ENCODE results near the gene DOK5. TPM values are rescaled to one million over a fixed set of nuclear protein-coding genes. Genes with fewer than 3 reads are reported as not detected.

The DOK5 gene
- total and polyA plus RNA-seq, 2 of the 8 experiments (the other 6 are each of a cell fraction or from before 2014, with no cell fraction given), result 8.9 to 15.0 TPM

DNA sequence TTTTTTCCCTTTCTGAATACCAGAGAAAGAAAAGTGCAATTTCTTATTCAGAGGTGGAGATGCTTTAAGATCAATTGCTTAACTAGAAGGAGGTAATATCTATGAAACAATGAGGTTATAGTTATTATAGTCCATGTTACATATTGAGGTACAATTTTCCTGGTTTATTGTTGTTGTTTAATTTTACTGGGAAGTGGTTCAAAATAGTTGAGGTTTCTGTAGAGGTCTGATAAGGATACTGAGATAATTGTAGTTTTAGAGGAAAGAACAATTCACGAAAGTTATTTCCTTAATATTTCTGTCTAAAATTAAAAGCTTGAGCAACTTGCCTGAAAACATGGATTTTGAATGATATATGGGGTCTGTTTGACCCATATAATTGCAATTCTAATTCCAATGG is 51.4 kb downstream of the DOK5 start:
- FAIRE-seq, result no peak

More for the DNA sequence above, 51.4 kb downstream of the DOK5 start:
- H2AK5ac ChIP-seq (ENCODE audit: low read depth, low read length), result no peak overlapping the region
- no peak overlapping the region for H2BK20ac ChIP-seq (ENCODE audit: low read length)
- no peaks in the 10 kb centered on the region for H3K36me3 ChIP-seq (ENCODE audit: control insufficient read depth in 2 of 4, insufficient read depth in 4 of 4, low read length in 3 of 4)
- H2AFZ ChIP-seq (ENCODE audit: low read length), result no peak overlapping the region
- ChIA-PET POLR2A (ENCODE audit: partially characterized antibody) (no interaction called here), CTCF (ENCODE audit: partially characterized antibody) (interaction anchor here (0.7 kb wide), 1 partner anchor 10 kb away, joined by 5 read pairs; no protein-coding TSS in a partner anchor)
- H4K91ac ChIP-seq (replicated peaks; ENCODE audit: insufficient read length, low read length), result no peak overlapping the region
- no peaks in the 10 kb centered on the region for H3K79me2 ChIP-seq (ENCODE audit: control insufficient read depth in 1 of 2, insufficient read depth in 2 of 2, low read length in 2 of 2)
- no peak overlapping the region for H4K5ac ChIP-seq (ENCODE audit: insufficient read length, low read depth, low read length)
- H3K23me2 ChIP-seq (ENCODE audit: low read depth, low read length), result no peaks in the 10 kb centered on the region
- H3K9me3 ChIP-seq (ENCODE audit: insufficient read depth in 2 of 2, low read depth in 1 of 2, low read length in 1 of 2), result no peaks in the 10 kb centered on the region
- H2BK120ac ChIP-seq (replicated peaks; ENCODE audit: low read depth, low read length), result no peak overlapping the region
- no peak overlapping the region for H3K4ac ChIP-seq (replicated peaks; ENCODE audit: insufficient read length, low read depth, low read length)
- no peak overlapping the region for H3K27ac ChIP-seq (ENCODE audit: low read depth, low read length)
- H3K14ac ChIP-seq (ENCODE audit: insufficient read length), result no peak overlapping the region
- H3K79me1 ChIP-seq (ENCODE audit: low read depth, low read length), result no peaks in the 10 kb centered on the region
- H4K20me1 ChIP-seq (replicated peaks in 1 of 2; ENCODE audit: control insufficient read depth in 1 of 2, insufficient read depth in 2 of 2, low read length in 2 of 2), result no peaks in the 10 kb centered on the region
- no peaks in the 10 kb centered on the region for H3K27me3 ChIP-seq (replicated peaks in 1 of 4; ENCODE audit: control insufficient read depth in 3 of 4, extremely low read depth in 1 of 4, insufficient read depth in 3 of 4, low read length in 3 of 4)
- WGBS, 2 experiments (ENCODE audit: extremely low coverage in 1 of 2, insufficient coverage in 1 of 2, insufficient read length in 1 of 2, insufficient replicate concordance in 2 of 2, low coverage in 1 of 2, low lambda C conversion rate in 2 of 2, missing lambda C conversion rate in 1 of 2), result 78% methylated on average over 1 of the region's 1 CpG; no CpG with 5 or more reads in 1 of the 2 experiments
- no peak for TF ChIP-seq RAD21 (IDR thresholded peaks at IDR 0.05 in 1 of 2, conservative IDR thresholded peaks at IDR 0.05 in 1 of 2; ENCODE audit: low read depth in 2 of 2, low read length in 2 of 2)
- TF ChIP-seq CEBPB (IDR thresholded peaks at IDR 0.05; ENCODE audit: low read depth, low read length), result no peak
- TF ChIP-seq, protein P1, sequence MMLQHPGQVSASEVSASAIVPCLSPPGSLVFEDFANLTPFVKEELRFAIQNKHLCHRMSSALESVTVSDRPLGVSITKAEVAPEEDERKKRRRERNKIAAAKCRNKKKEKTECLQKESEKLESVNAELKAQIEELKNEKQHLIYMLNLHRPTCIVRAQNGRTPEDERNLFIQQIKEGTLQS (IDR thresholded peaks at IDR 0.05; ENCODE audit: insufficient read depth, low read depth, low read length), result no peak
- no peak for TF ChIP-seq TEAD4 (IDR thresholded peaks at IDR 0.05; ENCODE audit: low read depth, low read length)
- TF ChIP-seq, protein P2, sequence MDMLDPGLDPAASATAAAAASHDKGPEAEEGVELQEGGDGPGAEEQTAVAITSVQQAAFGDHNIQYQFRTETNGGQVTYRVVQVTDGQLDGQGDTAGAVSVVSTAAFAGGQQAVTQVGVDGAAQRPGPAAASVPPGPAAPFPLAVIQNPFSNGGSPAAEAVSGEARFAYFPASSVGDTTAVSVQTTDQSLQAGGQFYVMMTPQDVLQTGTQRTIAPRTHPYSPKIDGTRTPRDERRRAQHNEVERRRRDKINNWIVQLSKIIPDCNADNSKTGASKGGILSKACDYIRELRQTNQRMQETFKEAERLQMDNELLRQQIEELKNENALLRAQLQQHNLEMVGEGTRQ (IDR thresholded peaks at IDR 0.05; ENCODE audit: low read length), result no peak
- no peak for TF ChIP-seq SAP30 (IDR thresholded peaks at IDR 0.05; ENCODE audit: insufficient read depth, insufficient replicate concordance, low read length)
- TF ChIP-seq GTF2F1 (IDR thresholded peaks at IDR 0.05; ENCODE audit: borderline replicate concordance, low read depth, low read length), result no peak
- TF ChIP-seq RFX5 (IDR thresholded peaks at IDR 0.05; ENCODE audit: borderline replicate concordance, low read depth, low read length), result no peak
- TF ChIP-seq TAF1 (IDR thresholded peaks at IDR 0.05; ENCODE audit: low read depth, low read length), result no peak
- no peak for TF ChIP-seq KDM4A (IDR thresholded peaks at IDR 0.05; ENCODE audit: low read depth, low read length, severe bottlenecking)
- no peak for TF ChIP-seq POLR2AphosphoS5 (IDR thresholded peaks at IDR 0.05; ENCODE audit: low read depth, low read length)
- TF ChIP-seq JUND (IDR thresholded peaks at IDR 0.05; ENCODE audit: low read length), result no peak
- no peak for TF ChIP-seq POLR2A (IDR thresholded peaks at IDR 0.05; ENCODE audit: control extremely low read depth in 1 of 2, low read depth in 2 of 2, low read length in 2 of 2)
- no peak for TF ChIP-seq ASH2L (IDR thresholded peaks at IDR 0.05; ENCODE audit: low read length)
- no peak overlapping the region for H2BK15ac ChIP-seq (ENCODE audit: low read length)
- no peak overlapping the region for H3K4me2 ChIP-seq (ENCODE audit: insufficient read depth in 1 of 2, low read depth in 2 of 2, low read length in 2 of 2)
- no peak overlapping the region for H3K56ac ChIP-seq (replicated peaks; ENCODE audit: insufficient read length, low read depth, low read length)
- H3K23ac ChIP-seq (ENCODE audit: insufficient read length), result no peak overlapping the region
- H3K18ac ChIP-seq (ENCODE audit: extremely low read depth, low read length), result no peak overlapping the region
- H2BK5ac ChIP-seq (ENCODE audit: low read depth, low read length), result no peak overlapping the region
- no peak overlapping the region for H3K4me3 ChIP-seq (ENCODE audit: extremely low read depth in 1 of 4, insufficient read depth in 2 of 4, low read depth in 3 of 4, low read length in 4 of 4)
- H4K8ac ChIP-seq (ENCODE audit: extremely low read depth, insufficient read depth, low read length), result no peak overlapping the region
- no peak overlapping the region for H2BK12ac ChIP-seq (ENCODE audit: low read depth, low read length)
- DNase-seq (ENCODE audit: low read depth in 1 of 2, low spot score in 2 of 2), result no peak
- H3K9ac ChIP-seq (replicated peaks in 1 of 4; ENCODE audit: extremely low read depth in 1 of 4, low read depth in 3 of 4, low read length in 3 of 4), result no peak overlapping the region
- peaks cover 2 to 3% (median 2%) of the 10 kb centered on the region in 4 experiments; a peak in 3 of 7 replicates for H3K4me1 ChIP-seq (replicated peaks in 1 of 4; ENCODE audit: control insufficient read depth in 3 of 4, insufficient read depth in 4 of 4, low read length in 3 of 4)
